ENCODE measurements around the gene PRM1.
A peak's percentile ranks its signal among the peaks of the same experiment; 100 is the strongest.

Gene PRM1

GRCh38 chr16:11329071-11329491, 48.0 kb upstream of the PRM1 start:
- ATAC-seq (ENCODE audit: insufficient read depth, low read depth) = 0 out of 3 replicates have a peak, but pooled peaks have one; percentile 18
- H3K4me3 ChIP-seq (ENCODE audit: low read depth in 1 of 2, low read length in 2 of 2) = no peak overlapping the region
- no peak overlapping the region for H3K27ac ChIP-seq (ENCODE audit: low read length)
- no peak for DNase-seq
- no peaks in the 10 kb centered on the region for H3K79me2 ChIP-seq (ENCODE audit: insufficient read depth, low read length)
- H3K9ac ChIP-seq (ENCODE audit: low read depth, low read length) = no peak overlapping the region
- no peaks in the 10 kb centered on the region for H3K36me3 ChIP-seq (ENCODE audit: insufficient read depth, low read length)
- H3K9me3 ChIP-seq (ENCODE audit: insufficient read depth, low read length, severe bottlenecking) = no peaks in the 10 kb centered on the region
- H3K4me2 ChIP-seq (ENCODE audit: insufficient read depth, low read length) = peak overlapping the region; percentile 30; the same call in 1 of the 2 replicates
- TF ChIP-seq EZH2 (IDR thresholded peaks at IDR 0.05; ENCODE audit: borderline replicate concordance, low read depth, low read length, severe bottlenecking) = no peak
- no peak for TF ChIP-seq CTCF (IDR thresholded peaks at IDR 0.05; ENCODE audit: borderline replicate concordance, extremely low read depth, low read length, poor library complexity, severe bottlenecking)
- H2AFZ ChIP-seq (ENCODE audit: low read depth, low read length) = no peak overlapping the region
- peaks cover 17% of the 10 kb centered on the region for H3K4me1 ChIP-seq (ENCODE audit: insufficient read depth, low read length)
- H3K27me3 ChIP-seq (ENCODE audit: insufficient read depth, low read length, poor library complexity) = no peaks in the 10 kb centered on the region
- peaks cover 3% of the 10 kb centered on the region; the same call in 1 of the 2 replicates for H4K20me1 ChIP-seq (ENCODE audit: insufficient read depth, low read length)

- TF ChIP-seq CTCF (IDR thresholded peaks at IDR 0.05; ENCODE audit: borderline replicate concordance, extremely low read depth, low read length, poor library complexity, severe bottlenecking) (peak; percentile 45), EZH2 (IDR thresholded peaks at IDR 0.05; ENCODE audit: borderline replicate concordance, low read depth, low read length, severe bottlenecking) (no peak)
- no peak overlapping the region for H3K4me3 ChIP-seq (ENCODE audit: low read depth in 1 of 2, low read length in 2 of 2)
- ATAC-seq (ENCODE audit: insufficient read depth, low read depth) = peak; percentile 93
- no peaks in the 10 kb centered on the region for H3K27me3 ChIP-seq (ENCODE audit: insufficient read depth, low read length, poor library complexity)
- DNase-seq = peak; percentile 73
- no peaks in the 10 kb centered on the region for H3K9me3 ChIP-seq (ENCODE audit: insufficient read depth, low read length, severe bottlenecking)
- H3K4me2 ChIP-seq (ENCODE audit: insufficient read depth, low read length) = peak overlapping the region; percentile 34; the same call in 1 of the 2 replicates
- H4K20me1 ChIP-seq (ENCODE audit: insufficient read depth, low read length) = peaks cover 3% of the 10 kb centered on the region; the same call in 1 of the 2 replicates
- peaks cover 17% of the 10 kb centered on the region for H3K4me1 ChIP-seq (ENCODE audit: insufficient read depth, low read length)
- H3K36me3 ChIP-seq (ENCODE audit: insufficient read depth, low read length) = no peaks in the 10 kb centered on the region
- H3K9ac ChIP-seq (ENCODE audit: low read depth, low read length) = no peak overlapping the region
- H3K79me2 ChIP-seq (ENCODE audit: insufficient read depth, low read length) = no peaks in the 10 kb centered on the region
- no peak overlapping the region for H2AFZ ChIP-seq (ENCODE audit: low read depth, low read length)
- H3K27ac ChIP-seq (ENCODE audit: low read length) = peak overlapping the region; percentile 61; the same call in 1 of the 2 replicates
Measured at GRCh38 chr16:11328172-11329070, 47.3 kb upstream of the PRM1 start.

- Histone ChIP-seq H3K9ac (ENCODE audit: low read depth, low read length) (no peak overlapping the region), H3K4me3 (ENCODE audit: low read depth in 1 of 2, low read length in 2 of 2) (no peak overlapping the region)
- ATAC-seq (ENCODE audit: insufficient read depth, low read depth) = no peak
Measured at GRCh38 chr16:11327277-11328171, 46.4 kb upstream of the PRM1 start.

More at GRCh38 chr16:11327277-11328171, 46.4 kb upstream of the PRM1 start:
- Histone ChIP-seq H3K9me3 (ENCODE audit: insufficient read depth, low read length, severe bottlenecking) (no peaks in the 10 kb centered on the region), H3K79me2 (ENCODE audit: insufficient read depth, low read length) (no peaks in the 10 kb centered on the region), H2AFZ (ENCODE audit: low read depth, low read length) (no peak overlapping the region), H3K36me3 (ENCODE audit: insufficient read depth, low read length) (no peaks in the 10 kb centered on the region), H3K27me3 (ENCODE audit: insufficient read depth, low read length, poor library complexity) (no peaks in the 10 kb centered on the region), H4K20me1 (ENCODE audit: insufficient read depth, low read length) (peaks cover 3% of the 10 kb centered on the region; the same call in 1 of the 2 replicates), H3K4me1 (ENCODE audit: insufficient read depth, low read length) (peaks cover 17% of the 10 kb centered on the region), H3K4me2 (ENCODE audit: insufficient read depth, low read length) (no peak overlapping the region), H3K27ac (ENCODE audit: low read length) (no peak overlapping the region)
- TF ChIP-seq CTCF (IDR thresholded peaks at IDR 0.05; ENCODE audit: borderline replicate concordance, extremely low read depth, low read length, poor library complexity, severe bottlenecking) (no peak), EZH2 (IDR thresholded peaks at IDR 0.05; ENCODE audit: borderline replicate concordance, low read depth, low read length, severe bottlenecking) (no peak)
- no peak for DNase-seq
